Epithelial cell of esophagus (primary cell): ENCODE data around the gene TNFSF4.
A peak's percentile ranks its signal among the peaks of the same experiment; 100 is the strongest.

Source experiments
- DNase-seq: peaks from one replicate; pipeline ENCODE4 v3.0.0; 2010; ENCODE audit warnings: low read depth
- H3K4me3 ChIP-seq: 2 replicates; pipeline ENCODE4 v1.5.1; 2011; ENCODE audit warnings: mild to moderate bottlenecking, low read length, control low read depth
- TF ChIP-seq, protein P1 (sequence below): IDR thresholded peaks from 2 replicates; pipeline ENCODE4 v1.5.1; 2011; ENCODE audit warnings: low read depth, mild to moderate bottlenecking, low read length, control low read depth, inconsistent platforms; ENCODE audit not compliant: insufficient read depth; ENCODE audit errors: missing control alignments

TNFSF4 gene

DNA sequence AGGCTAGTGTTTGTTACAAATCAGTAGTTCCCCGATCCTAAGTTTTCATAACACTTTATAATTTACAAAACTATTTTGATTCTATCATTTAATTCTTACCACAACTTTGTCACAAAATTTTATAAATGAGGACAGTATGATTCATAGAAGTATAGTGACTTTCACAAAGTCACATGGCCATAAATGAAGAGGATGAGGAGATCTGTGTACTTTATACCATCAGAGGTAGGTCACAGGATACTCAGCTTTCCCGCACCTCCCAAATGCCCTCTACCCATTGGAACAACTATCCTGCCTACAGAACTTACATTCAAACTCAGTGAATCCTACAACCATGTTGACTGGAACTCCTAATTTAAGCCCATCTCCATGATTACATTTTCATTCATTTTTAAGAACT, 56.3 kb downstream of the TNFSF4 start:
- TF ChIP-seq, protein P1, sequence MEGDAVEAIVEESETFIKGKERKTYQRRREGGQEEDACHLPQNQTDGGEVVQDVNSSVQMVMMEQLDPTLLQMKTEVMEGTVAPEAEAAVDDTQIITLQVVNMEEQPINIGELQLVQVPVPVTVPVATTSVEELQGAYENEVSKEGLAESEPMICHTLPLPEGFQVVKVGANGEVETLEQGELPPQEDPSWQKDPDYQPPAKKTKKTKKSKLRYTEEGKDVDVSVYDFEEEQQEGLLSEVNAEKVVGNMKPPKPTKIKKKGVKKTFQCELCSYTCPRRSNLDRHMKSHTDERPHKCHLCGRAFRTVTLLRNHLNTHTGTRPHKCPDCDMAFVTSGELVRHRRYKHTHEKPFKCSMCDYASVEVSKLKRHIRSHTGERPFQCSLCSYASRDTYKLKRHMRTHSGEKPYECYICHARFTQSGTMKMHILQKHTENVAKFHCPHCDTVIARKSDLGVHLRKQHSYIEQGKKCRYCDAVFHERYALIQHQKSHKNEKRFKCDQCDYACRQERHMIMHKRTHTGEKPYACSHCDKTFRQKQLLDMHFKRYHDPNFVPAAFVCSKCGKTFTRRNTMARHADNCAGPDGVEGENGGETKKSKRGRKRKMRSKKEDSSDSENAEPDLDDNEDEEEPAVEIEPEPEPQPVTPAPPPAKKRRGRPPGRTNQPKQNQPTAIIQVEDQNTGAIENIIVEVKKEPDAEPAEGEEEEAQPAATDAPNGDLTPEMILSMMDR: no peak
- no peak overlapping the region for H3K4me3 ChIP-seq
- no peak for DNase-seq

DNA sequence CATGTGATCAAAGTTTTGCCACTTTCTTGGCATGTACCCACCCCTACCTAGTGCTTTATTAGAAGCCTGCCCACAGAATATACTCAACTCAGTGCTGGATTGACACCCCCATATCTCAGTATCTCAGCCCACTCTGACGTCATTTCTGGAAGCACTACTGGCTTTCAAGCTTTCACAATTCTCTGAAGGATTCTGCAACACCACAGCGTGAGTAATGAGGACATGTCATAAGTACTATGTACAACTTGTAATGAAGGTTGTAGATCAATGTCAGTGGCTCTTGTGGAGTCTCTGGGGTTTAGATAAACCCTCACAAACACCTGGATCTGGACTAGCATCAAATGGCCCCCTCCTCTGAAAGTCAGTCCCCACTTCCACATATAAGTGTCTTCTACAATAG, 57.2 kb downstream of the TNFSF4 start:
- TF ChIP-seq, protein P1: no peak
- DNase-seq: peak; percentile 92
- no peak overlapping the region for H3K4me3 ChIP-seq

DNA sequence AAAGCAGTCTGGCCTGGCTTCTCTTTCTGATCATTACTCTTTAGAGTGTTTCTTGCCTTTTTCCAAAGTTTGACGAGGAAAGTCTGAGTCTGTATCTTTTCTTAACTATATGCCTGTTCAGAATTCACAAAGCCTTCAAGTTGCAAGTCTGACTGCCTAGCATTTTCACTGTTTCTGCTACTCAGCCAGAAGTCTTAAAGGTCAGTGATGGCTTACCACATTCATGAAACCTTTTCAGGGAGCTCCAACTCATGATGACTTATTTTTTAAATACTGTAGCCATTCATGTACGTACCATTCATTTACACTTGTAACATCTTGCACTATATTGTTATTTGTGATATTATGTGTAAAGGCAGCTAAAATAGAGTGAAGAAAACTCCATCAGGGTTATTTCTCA, 58.2 kb downstream of the TNFSF4 start:
- TF ChIP-seq, protein P1: no peak
- no peak for DNase-seq
- no peak overlapping the region for H3K4me3 ChIP-seq

DNA sequence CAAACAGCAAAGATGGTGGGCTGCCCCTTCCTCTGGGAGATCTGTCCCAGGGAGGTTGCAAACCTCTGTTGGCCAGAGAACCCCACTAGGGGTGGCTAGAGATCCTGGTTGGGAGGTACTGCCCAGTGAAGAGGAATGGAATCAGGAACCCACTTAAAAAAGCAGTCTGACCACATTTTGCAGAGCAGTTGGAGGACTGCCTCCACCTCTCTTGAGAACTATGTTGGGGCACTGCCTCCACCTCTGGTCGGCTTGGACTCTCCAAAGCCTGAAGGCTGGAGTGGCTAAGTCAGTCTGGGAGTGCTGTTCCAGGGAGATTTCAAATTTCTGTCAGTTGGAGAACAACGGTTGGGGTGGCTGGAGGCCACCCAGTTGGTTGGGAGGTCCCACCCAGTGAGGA, 58.6 kb downstream of the TNFSF4 start:
- TF ChIP-seq, protein P1: no peak
- H3K4me3 ChIP-seq: no peak overlapping the region
- DNase-seq: no peak

DNA sequence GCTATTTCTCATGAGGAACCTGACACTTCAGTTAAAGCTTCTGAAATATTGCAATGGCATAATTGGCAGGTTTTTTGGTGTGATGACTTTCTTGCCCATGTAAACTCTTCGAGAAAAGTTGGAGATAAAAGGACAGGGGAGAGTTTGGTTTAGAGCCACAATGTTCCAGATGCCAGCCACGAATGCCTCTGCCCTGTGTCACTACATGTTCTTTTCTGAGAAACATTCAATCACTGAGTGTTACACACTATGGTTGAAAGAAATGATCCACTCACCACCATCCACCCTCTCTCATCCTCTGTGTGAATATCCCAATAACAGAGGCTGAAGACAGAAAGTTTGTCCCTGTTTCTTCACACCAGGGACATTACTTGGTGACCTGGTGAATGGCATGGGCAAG, 66.4 kb downstream of the TNFSF4 start:
- TF ChIP-seq, protein P1: no peak
- H3K4me3 ChIP-seq: no peak overlapping the region
- no peak for DNase-seq

DNA sequence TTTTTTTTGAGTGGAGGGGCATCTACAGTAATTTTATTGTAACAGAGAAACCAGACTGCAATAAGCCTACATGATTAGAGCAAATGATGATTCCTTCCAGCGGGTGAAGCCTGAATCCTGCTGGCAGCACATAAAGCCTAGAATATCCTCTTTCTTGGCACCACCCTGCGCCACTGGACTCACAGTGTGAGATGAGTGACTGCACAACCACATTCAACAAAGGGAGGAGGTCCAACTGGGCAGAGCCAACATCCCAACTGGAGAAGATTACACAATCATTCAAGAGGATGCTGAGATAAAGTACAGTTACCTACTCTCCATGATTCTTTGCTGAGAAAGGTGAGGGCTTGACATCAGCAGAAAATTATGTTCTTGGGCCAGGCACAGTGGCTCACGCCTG, 67.4 kb downstream of the TNFSF4 start:
- DNase-seq: no peak
- H3K4me3 ChIP-seq: no peak overlapping the region
- TF ChIP-seq, protein P1: no peak

DNA sequence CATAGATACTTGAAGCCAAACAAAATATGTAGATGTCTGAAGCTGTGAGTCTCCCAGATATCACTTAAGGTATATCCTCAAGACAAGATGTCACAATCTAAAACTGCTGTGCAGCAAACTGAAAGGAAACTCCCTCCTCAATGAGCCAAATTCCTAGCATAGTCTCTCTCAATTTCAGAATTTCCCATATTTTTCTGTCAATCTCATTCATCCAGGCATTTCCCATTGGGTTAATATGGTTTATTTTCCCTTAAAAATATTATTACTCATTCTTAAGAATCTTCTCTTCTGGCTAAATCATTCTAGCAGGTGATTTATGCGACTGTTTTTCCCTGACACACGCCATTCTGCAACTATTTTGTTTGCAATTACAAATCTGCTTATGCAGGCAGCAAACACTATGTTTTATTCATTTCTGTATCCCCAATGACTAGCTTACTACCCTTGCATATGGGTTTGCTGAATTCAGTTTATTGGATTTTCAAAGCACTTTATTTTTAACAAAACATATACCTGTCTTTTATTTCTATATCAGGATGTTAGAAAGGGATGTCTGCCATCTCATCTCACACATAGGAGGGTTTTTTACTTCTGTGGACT, 69.9 kb downstream of the TNFSF4 start:
- H3K4me3 ChIP-seq: no peak overlapping the region
- DNase-seq: no peak
- TF ChIP-seq, protein P1: no peak
